ENCODE results near the gene ANKRD44.

- no peak for TF ChIP-seq TAF1 (IDR thresholded peaks at IDR 0.05; ENCODE audit: borderline replicate concordance, insufficient read depth, low read length)
- no peak for TF ChIP-seq REST (IDR thresholded peaks at IDR 0.05; ENCODE audit: insufficient read depth in 1 of 2, low read depth in 2 of 2, low read length in 2 of 2)
- TF ChIP-seq FOXP2 (optimal IDR thresholded peaks at IDR 0.05; ENCODE audit: borderline replicate concordance, extremely low read depth, extremely low read length, insufficient read depth), result no peak
- no peak for TF ChIP-seq POLR2AphosphoS5 (IDR thresholded peaks at IDR 0.05; ENCODE audit: low read depth, low read length)
These were observed 233.2 kb downstream of the ANKRD44 start for GRCh38 chr2:197077336-197077735.

Measured in PFSK-1 (cell line).